Measurements from ENCODE around the gene TRIM64. TPM values are rescaled to one million over a fixed set of nuclear protein-coding genes. Genes with fewer than 3 reads are reported as not detected.
"Not testable (repeated sequence)": the region's sequence is repeated elsewhere in the genome, so short reads cannot be mapped to it uniquely, and the experiment has no call there.

Gene TRIM64
- not detected for total RNA-seq
- not detected for polyA plus RNA-seq

- FAIRE-seq; H3K4me3 ChIP-seq; H3K9me3 ChIP-seq; H3K27me3 ChIP-seq; H3K27ac ChIP-seq; intact Hi-C loops (cut with DNase I); DNase-seq; ATAC-seq; H3K4me1 ChIP-seq; H3K36me3 ChIP-seq: not testable (repeated sequence)
- WGBS, 2 donors, result no CpG with 5 or more reads among the region's 4 CpGs
These were observed at the start of gene TRIM64 for GRCh38 chr11:89965737-89966136. TSS of gene TRIM64 (plus strand) at chr11:89966037. CDS start at chr11:89968504, 2,467 bp downstream.

- intact Hi-C loops (cut with DNase I), result no loop called here
- ATAC-seq, result no peak
- Histone ChIP-seq H3K4me3 (no peak within 1 kb of the TSS), H3K27me3 (no peaks in the 10 kb centered on the region), H3K4me1 (no peaks in the 10 kb centered on the region), H3K27ac (no peak within 1 kb of the TSS), H3K9me3 (no peaks in the 10 kb centered on the region), H3K36me3 (no peaks in the 10 kb centered on the region)
- no peak for DNase-seq
- FAIRE-seq, result no peak
- no peak for TF ChIP-seq CTCF (IDR thresholded peaks at IDR 0.05)
- 27 to 40% methylated on average over 3 of the region's 3 CpGs for WGBS, 2 donors
These were observed 43.6 kb upstream of the TRIM64 start, which contains the start of gene TRIM49D1 for GRCh38 chr11:89922195-89922660. TSS of gene TRIM49D1 (minus strand) at chr11:89922245. CDS start at chr11:89917710, 4,535 bp downstream.

- DNase-seq; intact Hi-C loops (cut with DNase I); H3K4me3 ChIP-seq; FAIRE-seq; H3K9me3 ChIP-seq; H3K27ac ChIP-seq; H3K36me3 ChIP-seq; ATAC-seq; H3K4me1 ChIP-seq; H3K27me3 ChIP-seq: not testable (repeated sequence)
- WGBS, 2 donors, result 62 to 79% methylated on average over 2 of the region's 6 CpGs
These were observed 42.1 kb upstream of the TRIM64 start, which contains the start of gene TRIM49D2 for GRCh38 chr11:89923764-89924163. TSS of gene TRIM49D2 (plus strand) at chr11:89924064. CDS start at chr11:89926762, 2,698 bp downstream.

- FAIRE-seq; H3K27ac ChIP-seq; H3K4me1 ChIP-seq; H3K27me3 ChIP-seq; H3K36me3 ChIP-seq; DNase-seq; H3K4me3 ChIP-seq; ATAC-seq; intact Hi-C loops (cut with DNase I); H3K9me3 ChIP-seq: not testable (repeated sequence)
- 70 to 79% methylated on average over 4 of the region's 6 CpGs for WGBS, 2 donors
These were observed 5.0 kb upstream of the TRIM64 start for GRCh38 chr11:89960833-89961232.

Other genes with a start within 250 kb of the TRIM64 start
- gene TRIM49, start 157.5 kb upstream of the TRIM64 start, total RNA-seq, result not detected
- gene TRIM49, start 157.5 kb upstream of the TRIM64 start, polyA plus RNA-seq, result not detected
- gene TRIM64B, start 87.5 kb upstream of the TRIM64 start, total RNA-seq, result not detected
- not detected for gene TRIM64B, start 87.5 kb upstream of the TRIM64 start, polyA plus RNA-seq
- not detected for gene TRIM49D1, start 43.8 kb upstream of the TRIM64 start, total RNA-seq
- not detected for gene TRIM49D1, start 43.8 kb upstream of the TRIM64 start, polyA plus RNA-seq
- gene TRIM49D2, start 42.0 kb upstream of the TRIM64 start, total RNA-seq, result not detected
- not detected for gene TRIM49D2, start 42.0 kb upstream of the TRIM64 start, polyA plus RNA-seq
- not detected for gene TRIM49C, start 65.1 kb downstream of the TRIM64 start, total RNA-seq
- under 1 TPM in 1 of 2 donors, not detected in 1; 0.05 TPM for gene TRIM49C, start 65.1 kb downstream of the TRIM64 start, polyA plus RNA-seq
- not detected for gene UBTFL1, start 119.9 kb downstream of the TRIM64 start, total RNA-seq
- gene UBTFL1, start 119.9 kb downstream of the TRIM64 start, polyA plus RNA-seq, result not detected
- 1 to 10 TPM in 1 of 6 donors, under 1 TPM in 5; 0.13 to 1.8 (median 0.25) TPM for gene NAALAD2, start 168.6 kb downstream of the TRIM64 start, total RNA-seq
- 1 to 10 TPM in 1 of 2 donors, under 1 TPM in 1; 0.68 to 1.6 TPM for gene NAALAD2, start 168.6 kb downstream of the TRIM64 start, polyA plus RNA-seq

Data from pancreas (tissue), 10 donors.